SH-SY5Y (cell line): ENCODE measurements around the gene GRAMD1B.

Experiments used
- GATA2 ChIP-seq: IDR thresholded peaks from 2 replicates; pipeline ENCODE4 v1.6.1; 2011; ENCODE audit warnings: mild to moderate bottlenecking, low read depth, low read length
- GATA3 ChIP-seq: IDR thresholded peaks from 2 replicates; pipeline ENCODE4 v1.6.1; 2011; ENCODE audit warnings: low read depth, mild to moderate bottlenecking, low read length, moderate library complexity

GRAMD1B gene

GRCh38 chr11:123406441-123407129, 23.5 kb upstream of the GRAMD1B start:
- TF ChIP-seq GATA3, result no peak
- no peak for TF ChIP-seq GATA2

DNA sequence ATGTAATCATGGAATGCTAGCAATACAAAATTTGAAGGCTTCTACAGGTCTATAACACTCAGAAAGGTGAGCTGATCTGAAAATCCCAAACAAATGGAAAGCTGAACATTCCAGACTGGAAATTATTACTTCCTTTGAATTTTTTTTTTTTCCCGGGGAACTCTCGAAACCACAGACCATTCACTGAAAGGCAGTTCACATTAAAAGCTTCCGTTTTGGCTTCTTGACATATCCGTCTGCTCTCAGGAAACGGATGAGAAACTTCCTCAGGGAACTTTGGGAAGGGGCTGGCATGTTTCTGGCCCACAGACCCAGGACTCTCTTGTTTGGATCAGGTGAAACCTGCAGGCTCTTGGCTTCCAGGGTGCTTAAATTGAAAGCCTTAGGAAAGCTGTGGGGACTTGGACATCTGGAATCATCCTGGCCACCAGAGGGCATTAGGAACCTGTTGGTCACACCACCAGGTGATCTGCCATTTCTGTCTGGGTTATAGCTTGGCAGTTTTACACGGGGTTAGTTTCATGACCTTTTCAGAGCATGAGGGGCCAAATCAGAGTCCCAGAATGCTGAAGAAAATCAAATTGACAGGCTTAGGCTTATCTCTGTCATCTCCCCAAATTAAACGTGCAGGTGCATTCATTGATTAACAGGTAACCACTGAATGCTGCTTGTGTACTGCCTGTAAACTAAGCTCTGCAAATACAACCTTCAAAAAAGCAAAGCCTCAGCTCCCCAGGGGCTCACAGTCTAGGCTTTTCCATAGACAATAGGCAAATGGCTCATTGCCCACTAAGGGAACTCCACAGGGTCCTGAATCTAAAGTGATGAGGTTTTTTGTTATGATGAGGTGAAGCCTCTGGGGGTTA, 22.7 kb upstream of the GRAMD1B start:
- TF ChIP-seq GATA2 (no peak; the same call in 1 of the 2 replicates), GATA3 (no peak)

DNA sequence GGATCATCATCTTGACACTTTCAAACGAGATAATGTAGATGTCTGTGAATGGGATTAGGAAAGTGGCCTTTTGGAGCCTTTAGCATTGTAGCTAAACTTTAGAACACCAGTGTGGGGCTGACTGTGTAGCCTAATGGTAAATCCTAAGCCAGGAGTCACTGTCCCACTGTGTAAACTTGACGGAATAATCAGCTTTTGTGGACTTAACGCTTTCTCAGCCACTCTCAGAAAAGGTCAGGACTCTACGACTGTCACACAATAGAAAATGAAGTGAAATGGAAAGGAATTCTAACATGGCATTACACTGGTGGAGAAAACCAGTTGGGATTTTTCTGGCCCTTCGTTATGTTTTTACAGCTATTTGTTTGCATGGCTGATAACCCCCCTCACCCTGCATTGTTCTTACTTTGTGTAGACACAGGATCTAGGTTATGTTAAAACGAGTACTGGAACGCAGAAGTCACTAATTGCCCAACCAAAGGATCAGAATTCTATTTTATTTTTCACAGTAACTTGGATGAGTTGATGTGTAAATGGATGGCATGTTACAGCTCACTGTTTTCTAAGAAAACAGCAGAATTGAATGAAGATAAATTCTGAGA, 22.0 kb upstream of the GRAMD1B start:
- TF ChIP-seq GATA3 (no peak), GATA2 (no peak)

- no peak for TF ChIP-seq GATA3
- TF ChIP-seq GATA2, result no peak
Observed at GRCh38 chr11:123408619-123409455, 21.2 kb upstream of the GRAMD1B start.

DNA sequence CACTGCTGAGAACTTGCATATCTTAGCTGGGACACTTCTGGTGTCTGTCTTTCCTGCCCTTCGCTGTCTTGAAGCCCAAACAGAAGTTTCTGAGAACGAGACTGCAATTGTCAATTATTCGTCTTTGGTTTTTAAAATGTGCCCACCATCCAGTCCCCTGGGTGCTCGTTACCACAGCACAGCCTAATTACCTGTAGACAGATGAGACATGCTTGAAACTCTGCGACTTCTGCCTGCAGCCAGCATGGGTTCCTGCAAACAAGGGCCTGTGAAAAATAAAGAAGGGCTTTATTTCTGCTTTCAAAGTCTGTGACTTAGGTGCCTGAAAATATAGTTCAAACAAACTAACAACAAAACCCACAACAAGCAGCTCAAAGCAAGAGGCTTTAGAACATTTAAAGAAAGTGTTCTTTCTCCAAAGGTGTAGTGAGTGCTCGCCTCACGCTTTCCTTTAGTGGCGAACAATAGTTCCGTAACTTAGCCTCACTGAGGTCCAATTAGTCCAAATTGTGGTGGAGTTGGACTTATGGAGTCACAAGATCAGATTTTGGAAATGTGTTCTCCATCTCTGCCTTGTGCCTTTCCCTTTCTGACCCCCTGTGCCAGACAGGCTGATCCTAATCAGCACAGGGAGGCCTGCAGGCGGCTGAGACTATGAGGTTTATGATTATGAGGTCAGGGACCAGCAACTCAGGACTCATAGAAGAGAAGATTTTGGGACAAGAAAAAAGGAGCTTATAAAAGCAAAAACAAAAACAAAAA, 20.4 kb upstream of the GRAMD1B start:
- peak; percentile 75; the same call in 1 of the 2 replicates for TF ChIP-seq GATA3
- peak; percentile 89 for TF ChIP-seq GATA2

- no peak for TF ChIP-seq GATA2
- no peak for TF ChIP-seq GATA3
Observed at GRCh38 chr11:123410218-123410549, 19.9 kb upstream of the GRAMD1B start.

DNA sequence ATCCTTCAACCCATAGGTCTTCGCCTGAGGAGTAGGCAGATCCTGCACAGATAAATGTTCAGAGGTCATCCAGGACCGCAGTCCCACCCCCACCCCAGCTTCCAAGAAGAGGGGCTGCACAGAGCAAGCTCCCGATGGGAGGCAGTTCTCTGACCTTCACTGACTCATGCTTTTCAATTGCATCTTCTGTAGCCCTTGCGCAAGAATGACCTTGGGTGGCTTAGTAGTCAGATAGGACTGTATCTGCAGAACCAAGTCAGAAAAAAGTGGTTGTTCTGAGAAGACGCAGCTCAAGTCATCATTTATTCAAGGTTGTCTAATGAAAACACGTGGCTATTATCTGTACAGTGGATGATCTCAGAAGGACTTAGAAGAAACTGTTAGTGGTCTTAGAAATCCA, 16.4 kb upstream of the GRAMD1B start:
- TF ChIP-seq GATA2 (no peak), GATA3 (no peak)

DNA sequence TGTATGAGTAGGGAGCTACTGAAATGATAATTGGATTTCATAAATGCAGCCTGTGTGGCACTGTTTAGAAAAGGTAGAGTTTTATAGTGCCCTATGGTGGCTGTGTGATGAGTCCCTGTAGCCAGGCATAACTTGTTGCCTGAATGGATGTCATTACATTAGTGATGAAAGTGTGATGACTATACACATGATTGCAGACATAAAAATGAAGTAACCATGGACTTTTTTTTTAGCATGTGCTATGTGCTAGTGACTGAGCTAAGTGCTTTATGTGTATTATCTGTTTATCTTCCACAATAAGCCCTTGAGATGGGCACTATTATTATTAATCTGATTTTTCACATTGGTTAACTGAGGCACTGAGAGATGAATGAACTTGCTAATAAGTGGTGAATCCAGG, 13.5 kb upstream of the GRAMD1B start:
- no peak for TF ChIP-seq GATA2
- no peak for TF ChIP-seq GATA3

DNA sequence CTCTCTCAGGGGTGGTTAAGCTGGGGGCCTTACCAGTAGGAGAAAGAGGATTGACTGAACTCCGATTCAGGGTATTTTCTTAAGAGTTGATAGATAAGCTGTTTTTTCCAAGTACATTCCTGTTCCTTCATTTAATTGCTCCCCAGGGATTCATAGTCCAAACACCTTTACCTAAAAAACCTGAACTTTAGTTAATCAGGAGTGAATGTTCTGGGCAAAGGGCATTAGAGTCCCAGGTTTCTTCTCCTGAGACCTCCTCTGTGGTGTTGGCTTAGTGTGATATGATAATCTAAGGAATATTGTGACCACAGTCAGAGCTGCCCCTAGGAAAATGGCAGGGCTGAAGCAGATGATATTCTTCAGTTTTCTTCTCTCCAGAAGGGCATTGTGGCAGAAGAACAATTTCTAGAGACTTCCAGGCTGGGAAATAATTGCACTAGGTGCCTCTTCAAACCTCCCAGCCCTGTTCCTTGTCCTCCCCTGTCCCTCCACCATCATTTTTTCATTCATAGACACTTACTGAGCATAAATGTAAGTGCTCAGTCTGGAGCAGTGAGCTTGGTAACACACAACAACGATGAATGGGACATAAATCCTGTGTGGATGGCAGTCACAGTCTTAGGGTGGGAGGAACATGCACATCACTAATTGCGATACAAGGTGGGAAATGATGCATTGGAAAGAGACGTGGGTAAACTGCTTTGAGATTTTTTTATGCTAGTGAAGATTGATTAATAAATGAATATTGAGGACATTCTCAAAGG, 11.5 kb upstream of the GRAMD1B start:
- TF ChIP-seq GATA2, result no peak
- no peak for TF ChIP-seq GATA3

- TF ChIP-seq GATA2 (no peak), GATA3 (no peak)
Observed at GRCh38 chr11:123419731-123420452, 10.2 kb upstream of the GRAMD1B start.

DNA sequence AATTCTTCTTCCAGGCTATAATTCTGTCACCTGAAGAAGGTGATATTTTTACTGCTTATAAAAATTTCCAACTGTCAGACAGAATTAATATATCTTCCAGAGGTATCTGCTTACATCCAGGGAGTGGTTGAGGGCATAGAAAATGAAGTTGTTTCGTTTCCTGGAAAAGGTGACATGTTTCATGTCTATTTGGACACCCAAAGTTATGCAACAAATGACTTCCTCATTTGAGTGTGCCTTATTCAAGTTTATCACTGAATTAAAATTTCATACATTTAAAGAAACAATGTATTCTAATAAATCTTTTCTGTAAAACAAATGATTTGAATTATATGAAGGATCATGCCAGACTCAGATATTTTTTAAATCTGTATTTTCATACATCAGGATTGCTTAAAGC, 8.5 kb upstream of the GRAMD1B start:
- TF ChIP-seq GATA2, result no peak
- no peak for TF ChIP-seq GATA3

DNA sequence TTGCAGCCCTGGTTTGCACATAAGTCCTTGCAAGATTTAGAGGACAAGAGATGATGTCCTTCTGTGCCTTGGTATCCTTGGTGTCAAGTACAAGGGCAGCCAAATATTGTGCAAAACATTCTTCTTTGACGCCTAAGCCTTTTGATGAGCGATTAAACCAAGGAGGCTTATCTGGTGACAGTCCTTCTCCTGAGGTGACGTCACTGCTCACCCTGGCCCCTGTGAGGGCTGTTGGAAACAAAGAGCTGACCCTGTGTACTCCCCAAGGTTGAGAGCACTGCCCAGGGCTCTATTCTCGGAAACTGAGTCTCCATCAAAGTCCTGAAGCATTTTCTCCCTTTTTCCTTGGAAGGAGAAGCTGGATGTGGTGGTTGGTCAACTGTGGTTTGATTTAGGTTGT, 4.7 kb upstream of the GRAMD1B start:
- TF ChIP-seq GATA2, result no peak
- TF ChIP-seq GATA3, result no peak
